IPS-18c (cell line): Measurements from ENCODE around the gene SMG5.
A peak's percentile ranks its signal among the peaks of the same experiment; 100 is the strongest.

Experiments used
- H3K4me3 ChIP-seq: 2 replicates; pipeline ENCODE4 v1.7.0; 2013; ENCODE audit warnings: low read depth, mild to moderate bottlenecking, low read length, moderate library complexity; ENCODE audit not compliant: insufficient read depth
- H3K9me3 ChIP-seq: one replicate; pipeline ENCODE4 v1.6.1; 2013; ENCODE audit warnings: mild to moderate bottlenecking, low read length, moderate library complexity; ENCODE audit not compliant: control insufficient read depth, insufficient read depth

The SMG5 gene

DNA sequence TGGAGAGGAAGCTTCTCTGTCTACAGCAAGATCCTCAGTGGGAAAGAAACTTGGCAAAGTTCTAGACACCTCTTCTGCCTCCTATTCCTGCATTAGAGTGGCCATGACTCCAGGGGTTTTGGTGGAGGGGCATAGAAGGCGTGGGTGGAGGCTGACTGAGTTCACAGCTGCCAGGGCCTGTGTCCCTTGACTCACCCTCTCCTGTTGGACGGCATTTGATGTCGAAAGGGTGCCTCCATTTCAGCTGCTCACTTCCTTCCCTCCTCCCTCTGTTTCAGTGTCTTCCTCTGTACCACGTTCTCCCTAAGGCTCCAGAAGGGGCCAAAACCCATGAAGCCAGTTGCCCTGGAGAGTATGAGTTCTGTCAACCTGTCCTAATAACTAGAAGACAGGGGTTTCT is 2.1 kb upstream of the SMG5 start:
- Histone ChIP-seq H3K4me3 (no peak overlapping the region), H3K9me3 (no peaks in the 10 kb centered on the region)

DNA sequence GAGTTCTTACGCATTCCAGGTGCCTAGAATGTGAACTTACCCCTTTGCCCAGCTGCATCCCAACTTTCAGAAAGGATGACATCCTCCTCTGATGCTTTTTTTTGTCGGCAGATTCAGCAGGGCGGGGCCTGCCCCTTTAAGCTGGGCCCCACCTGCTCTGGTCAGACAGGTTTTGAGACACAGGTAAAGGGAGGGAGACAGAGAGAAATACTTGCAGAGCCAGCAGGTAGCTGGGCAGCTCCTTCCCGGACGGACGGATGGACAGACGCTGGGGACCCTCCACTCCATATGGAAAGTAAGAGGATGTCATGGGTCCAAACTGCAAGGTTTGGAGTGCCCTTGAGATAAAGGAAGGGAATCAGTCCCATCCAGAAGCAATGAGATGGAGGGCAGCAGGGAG is 1.5 kb upstream of the SMG5 start, which contains the start of gene TMEM79:
TMEM79 (plus strand) TSS at position 214 of the 400 bp plus-strand sequence. CDS start 902 bp downstream, outside the sequence.
- Histone ChIP-seq H3K4me3 (peak within 1 kb of the TSS; percentile 51), H3K9me3 (no peaks in the 10 kb centered on the region)

DNA sequence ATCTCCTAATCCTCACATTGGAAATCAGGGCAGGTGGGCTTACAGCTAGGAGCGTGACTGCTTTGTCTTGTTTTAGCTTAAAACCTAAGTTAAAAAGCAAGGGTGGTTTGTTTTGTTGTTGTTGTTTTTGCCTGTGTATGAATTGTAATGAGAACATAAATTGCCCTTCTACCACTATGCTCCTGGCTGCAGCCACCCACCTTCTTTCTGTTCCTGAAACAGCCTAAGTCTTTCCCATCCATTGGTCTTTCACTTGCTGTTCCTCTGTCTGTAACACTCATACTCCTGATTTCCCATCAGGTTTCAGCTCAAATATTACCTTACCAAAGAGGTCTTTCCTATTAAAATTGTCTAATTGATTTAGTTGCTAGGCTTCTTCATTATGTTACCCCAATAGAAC is 896 bp upstream of the SMG5 start:
- H3K4me3 ChIP-seq, result peak overlapping the region; percentile 51

DNA sequence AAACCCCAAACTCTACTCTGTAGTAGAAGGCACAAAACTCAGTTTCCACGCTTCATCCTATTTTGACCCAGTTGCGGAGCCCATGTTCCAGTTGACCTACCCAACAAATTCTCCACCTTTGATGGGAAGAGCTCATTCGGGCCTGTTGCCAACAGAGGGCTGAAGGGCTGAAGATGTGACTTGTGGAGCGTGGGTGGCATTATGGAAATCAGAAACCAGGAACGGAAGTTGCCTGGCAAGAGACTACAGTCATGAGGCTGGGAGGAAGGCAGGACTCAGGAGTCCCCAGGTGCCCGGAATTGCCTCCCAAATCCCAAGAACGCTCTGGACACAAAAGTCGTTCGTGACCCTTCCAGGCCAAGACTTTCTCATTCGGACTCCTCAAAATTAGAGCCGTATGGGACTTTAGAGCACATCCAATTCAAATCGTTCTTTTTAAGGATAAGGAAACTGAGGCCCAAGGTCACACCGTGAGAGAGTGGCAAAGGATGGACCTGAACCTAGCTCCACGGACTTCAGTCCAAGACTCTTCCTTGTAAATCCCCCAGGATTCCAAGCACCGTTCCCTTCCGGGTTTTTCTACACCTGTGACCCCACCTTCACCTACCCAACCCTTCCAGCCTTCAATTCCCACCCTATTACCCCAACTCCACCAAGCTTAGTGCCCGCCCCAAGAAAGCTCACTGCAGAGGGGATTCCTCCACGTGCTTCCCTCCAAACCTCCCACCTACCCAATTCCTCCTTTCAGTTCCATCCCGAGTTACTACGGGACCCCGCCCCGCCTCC is 739 bp downstream of the SMG5 start:
- H3K4me3 ChIP-seq, result peak overlapping the region; percentile 87
- H3K9me3 ChIP-seq, result no peaks in the 10 kb centered on the region

More for the DNA sequence above, 896 bp upstream of the SMG5 start:
- H3K9me3 ChIP-seq, result no peaks in the 10 kb centered on the region

DNA sequence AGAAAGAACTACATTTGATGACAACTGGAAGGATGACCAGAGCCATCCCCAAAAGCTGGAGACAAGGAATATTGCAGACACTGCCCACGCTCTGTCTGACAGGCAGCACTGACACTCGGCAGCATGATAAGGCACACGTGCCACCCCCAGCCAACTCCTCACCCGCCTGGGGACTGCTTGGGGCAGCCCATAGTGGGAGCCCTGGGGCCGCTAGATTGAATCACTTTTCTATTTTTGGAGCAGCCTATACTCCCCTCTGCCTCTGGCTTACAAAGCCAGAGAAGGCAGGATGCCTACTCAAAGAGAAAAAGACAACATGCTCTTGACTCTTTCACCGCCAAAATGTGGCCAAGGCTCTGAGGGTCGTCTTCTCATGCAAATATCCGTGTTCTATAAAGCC is 1.3 kb downstream of the SMG5 start:
- H3K4me3 ChIP-seq, result peak overlapping the region; percentile 87
- H3K9me3 ChIP-seq, result no peaks in the 10 kb centered on the region

DNA sequence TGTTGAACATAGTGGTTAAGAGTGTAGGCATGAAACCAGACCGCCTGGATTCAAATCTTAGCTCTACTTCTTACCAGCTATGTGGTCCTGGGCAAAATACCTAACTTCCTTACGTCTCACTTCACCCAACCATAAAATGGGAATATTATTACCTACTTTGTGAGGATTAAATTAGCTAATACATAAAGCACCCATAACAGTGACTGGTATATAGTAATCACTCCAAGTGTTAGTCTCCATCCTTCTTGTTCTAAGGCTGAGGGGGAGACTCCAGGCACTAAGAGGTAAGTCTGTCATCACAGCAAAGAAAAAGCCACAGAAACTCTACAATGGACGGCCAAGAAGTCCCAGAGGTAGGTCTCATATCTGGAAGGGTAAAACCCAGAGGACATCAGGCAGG is 2.8 kb downstream of the SMG5 start:
- Histone ChIP-seq H3K9me3 (no peaks in the 10 kb centered on the region), H3K4me3 (no peak overlapping the region)

DNA sequence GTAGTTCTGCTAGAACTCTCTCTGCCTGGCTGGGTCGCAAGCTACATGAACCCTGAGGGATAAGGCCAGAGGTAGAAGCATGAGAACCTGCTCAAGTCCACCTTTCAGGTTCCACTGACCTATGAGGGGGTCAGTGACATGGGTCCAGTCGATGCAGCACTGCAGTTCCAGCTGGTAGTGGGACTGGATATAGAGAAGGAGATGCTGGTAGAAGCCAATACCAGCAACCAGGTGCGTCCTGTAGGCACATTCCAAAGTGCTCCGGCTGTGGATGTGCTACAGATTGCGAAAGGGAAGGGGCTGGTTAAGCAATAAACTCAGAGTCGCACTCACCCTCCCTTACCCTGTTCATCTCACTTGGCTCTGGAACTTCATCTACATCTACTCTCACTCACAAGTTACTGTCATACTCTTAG is 5.7 kb downstream of the SMG5 start:
- Histone ChIP-seq H3K4me3 (no peak overlapping the region), H3K9me3 (no peaks in the 10 kb centered on the region)

DNA sequence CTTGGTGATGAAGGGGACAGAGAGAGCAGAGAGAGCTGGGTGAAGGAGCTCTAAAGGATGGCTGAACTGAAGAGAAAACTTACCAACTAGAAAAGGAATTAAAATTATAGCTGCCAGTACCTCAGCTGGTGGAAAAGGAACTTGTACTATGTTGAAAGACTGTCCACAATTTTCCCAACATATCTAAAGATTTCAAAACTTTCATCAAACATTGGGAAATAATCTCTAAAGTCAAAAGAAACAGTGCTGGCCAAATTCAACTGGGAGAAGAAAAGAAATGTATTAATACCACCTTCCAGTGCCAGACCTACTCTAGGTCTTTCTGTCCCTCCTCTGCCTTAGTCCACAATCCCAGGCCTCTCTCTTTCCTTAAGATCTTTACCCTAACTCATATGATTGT is 6.1 kb downstream of the SMG5 start:
- Histone ChIP-seq H3K9me3 (no peaks in the 10 kb centered on the region), H3K4me3 (no peak overlapping the region)

DNA sequence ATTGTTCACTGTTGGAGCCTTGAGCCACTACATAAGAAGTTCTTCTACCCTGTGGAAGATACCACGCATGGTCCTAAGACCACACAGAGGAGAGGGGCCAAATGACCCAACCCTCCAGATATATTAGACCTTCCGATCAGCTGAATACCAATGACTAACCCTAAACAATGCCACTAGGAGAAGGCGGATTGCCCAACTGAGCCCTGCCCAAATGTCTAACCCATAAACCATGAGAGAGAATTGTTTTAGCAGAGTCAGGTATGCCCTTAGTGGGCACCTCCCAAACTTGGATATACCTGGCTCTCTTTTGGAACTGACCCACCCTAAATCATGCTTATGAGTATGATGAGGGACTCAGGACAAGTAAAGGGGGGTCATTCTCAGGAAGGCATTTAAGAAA is 12.3 kb downstream of the SMG5 start:
- Histone ChIP-seq H3K9me3 (no peaks in the 10 kb centered on the region), H3K4me3 (no peak overlapping the region)

DNA sequence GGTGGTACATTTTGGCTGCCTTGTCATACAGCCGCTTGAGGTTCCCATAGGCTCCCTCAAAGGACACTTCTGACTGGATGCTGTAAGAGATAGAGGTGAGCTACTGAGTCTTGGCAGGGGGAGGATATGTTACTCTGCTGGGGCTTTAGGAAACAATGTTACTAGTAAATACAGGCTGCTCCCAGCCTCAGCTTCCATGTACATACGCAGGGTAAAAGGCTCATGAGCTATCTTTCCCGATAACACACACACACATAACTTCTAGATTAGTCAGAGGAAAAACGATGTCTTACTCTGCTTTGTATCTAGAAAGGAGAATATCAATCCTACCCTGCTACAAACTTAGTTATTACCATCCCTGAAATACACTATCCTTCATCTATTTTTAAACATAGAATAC is 14.3 kb downstream of the SMG5 start:
- no peak overlapping the region for H3K4me3 ChIP-seq
- no peaks in the 10 kb centered on the region for H3K9me3 ChIP-seq

DNA sequence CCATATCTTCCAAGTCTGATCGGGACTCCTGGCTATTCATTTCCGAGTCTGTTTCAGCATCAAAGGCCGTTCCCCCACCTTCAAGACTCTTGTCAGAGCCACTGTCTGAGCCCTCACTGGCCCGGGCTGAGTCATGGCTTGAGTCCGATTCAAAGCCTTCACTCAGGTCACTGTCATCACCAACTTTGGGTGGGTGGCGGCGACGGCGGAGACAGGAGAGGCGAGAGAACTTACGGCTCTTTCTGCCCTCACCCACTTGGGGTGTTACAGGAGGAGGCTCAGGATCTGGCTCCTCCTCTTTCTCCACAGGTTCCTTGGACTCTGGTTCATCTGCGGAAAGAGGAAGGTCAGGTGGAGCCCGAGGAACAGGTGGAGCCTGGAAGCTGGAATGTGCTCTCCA is 16.6 kb downstream of the SMG5 start:
- Histone ChIP-seq H3K4me3 (no peak overlapping the region), H3K9me3 (no peaks in the 10 kb centered on the region)

DNA sequence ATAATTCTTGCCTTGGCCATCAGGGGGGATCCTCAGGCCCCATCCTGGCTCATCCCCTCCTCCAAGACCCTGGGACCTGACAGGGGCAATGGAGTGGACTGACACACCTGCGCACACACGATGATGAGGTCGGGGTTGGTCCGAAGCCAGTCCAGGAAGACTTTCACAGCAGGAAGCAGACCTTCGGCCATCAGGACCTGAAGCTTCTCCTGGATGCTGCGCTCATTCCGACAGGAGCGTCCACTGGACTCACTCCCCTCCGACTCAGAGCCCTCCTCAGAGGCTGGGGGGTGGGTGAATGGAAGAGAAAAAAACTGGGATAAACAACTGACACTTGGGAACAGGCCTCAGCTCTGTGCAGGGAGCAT is 19.4 kb downstream of the SMG5 start:
- Histone ChIP-seq H3K9me3 (no peaks in the 10 kb centered on the region), H3K4me3 (no peak overlapping the region)

DNA sequence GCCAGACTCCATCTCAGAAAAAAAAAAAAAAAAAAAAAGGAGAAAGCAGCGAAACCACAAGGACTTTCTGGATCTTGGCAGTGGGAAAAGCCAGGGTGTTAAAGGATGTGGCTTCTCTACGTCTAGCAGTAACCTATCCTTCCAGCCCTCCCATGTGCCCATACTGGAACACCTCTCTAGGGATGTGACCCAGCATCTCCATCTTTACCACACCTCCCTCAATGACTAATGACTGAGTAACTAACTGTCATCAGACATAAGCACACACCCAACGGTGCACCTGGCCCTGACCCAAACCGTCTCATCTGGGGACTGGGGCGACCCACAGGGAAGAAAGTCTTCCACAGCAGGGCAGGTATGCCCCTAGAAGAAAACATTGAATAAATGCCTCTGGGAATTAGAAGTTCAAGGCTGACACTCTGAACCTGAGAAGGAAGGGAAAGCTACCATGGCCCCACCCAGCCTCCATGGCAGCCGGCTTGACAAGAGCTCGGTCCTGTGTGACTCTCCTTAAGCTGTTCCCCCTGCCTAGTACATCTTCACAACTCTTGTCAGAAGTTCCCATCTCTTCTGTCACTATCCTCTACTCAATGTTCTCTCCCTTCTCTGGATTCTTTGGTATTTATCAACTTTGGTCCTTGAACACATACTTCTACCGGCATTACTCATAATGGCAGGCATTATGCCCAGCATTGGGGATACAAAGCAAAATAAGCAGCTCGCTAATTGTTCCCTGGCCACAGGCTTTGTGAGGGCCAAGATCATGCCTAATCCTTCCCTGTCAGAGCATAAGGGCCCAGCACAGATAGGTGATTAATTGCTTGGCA is 20.0 kb downstream of the SMG5 start:
- Histone ChIP-seq H3K9me3 (no peaks in the 10 kb centered on the region), H3K4me3 (no peak overlapping the region)

DNA sequence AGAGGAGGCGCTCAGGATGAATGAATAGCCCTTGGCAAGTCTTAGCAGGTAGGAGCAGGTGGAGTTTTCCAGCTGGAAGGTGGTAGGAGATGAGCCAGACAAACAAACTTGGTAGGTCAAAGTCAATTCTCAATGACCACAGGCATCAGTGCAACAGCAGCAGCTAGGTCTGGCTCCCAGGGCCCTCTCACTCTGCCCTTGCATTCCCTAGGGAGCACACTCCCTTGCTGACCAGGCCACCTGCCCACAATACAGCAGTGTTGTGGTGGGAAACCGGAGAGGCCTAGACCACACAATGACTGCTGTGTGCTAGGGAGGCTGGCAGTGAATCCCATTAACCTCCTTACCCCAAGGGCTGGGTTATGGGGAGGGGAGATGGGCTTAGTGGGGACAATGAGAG is 21.7 kb downstream of the SMG5 start:
- Histone ChIP-seq H3K4me3 (no peak overlapping the region), H3K9me3 (peaks cover 2% of the 10 kb centered on the region)

DNA sequence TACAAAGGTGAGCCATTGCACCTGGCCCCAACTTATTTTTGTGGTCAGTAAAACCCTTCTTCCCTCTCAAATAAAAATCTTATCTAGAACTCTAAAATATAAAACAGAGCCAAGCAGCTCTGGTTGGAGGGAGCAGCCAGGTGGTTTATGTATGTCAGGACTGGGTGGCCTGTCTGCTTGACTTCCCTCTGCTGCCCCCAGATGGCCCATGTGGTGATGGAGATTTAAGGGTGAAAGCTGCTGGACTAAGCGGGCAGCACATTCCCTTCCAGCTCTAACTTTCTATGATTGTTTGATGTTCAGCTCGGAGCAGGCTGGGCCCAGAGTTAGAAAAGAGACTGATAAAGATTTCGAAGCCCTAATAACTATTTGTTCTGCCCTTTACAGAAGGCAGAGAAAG is 22.8 kb downstream of the SMG5 start:
- no peak overlapping the region for H3K4me3 ChIP-seq

DNA sequence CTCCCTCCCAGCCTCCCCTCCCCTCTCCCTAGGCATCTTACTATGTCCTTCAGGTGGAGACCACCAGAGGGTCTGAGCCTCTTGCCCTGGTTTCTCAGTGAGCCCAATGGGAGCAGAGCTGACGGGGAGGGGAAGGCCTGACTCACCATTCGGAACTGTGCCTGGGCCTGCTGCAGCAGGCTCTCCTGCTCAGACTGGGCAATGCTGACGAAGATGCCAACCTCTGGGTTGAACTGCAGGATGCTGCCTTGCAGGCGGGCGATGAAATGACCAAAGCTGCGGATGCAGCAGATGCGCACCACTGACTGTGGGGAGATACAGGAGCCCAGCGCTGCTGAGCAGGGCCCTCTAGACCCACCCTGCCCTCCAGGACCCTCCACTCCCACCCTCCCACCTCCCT is 23.8 kb downstream of the SMG5 start:
- H3K4me3 ChIP-seq, result no peak overlapping the region
- peaks cover 2% of the 10 kb centered on the region for H3K9me3 ChIP-seq

More for the DNA sequence above, 22.8 kb downstream of the SMG5 start:
- peaks cover 2% of the 10 kb centered on the region for H3K9me3 ChIP-seq

DNA sequence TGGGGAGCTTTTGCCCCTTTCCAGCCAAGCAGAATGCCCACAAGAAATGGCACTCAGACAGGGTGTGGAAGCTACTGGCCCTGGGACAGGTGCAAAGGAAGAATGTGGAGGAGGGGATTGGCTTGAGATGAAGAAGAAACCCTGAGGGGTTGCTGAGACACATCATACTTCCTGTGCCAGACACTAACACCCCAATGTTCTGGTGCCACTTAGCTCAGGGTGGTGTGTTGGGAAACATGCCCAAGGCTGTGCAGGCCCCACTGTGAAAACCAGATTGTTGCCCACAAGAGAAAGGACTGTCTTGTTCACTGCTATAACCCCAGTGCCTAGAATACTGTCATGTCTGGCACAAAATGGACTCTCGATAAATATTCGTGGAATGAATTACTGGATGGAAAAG is 24.9 kb downstream of the SMG5 start:
- no peak overlapping the region for H3K4me3 ChIP-seq
- peaks cover 2% of the 10 kb centered on the region for H3K9me3 ChIP-seq

DNA sequence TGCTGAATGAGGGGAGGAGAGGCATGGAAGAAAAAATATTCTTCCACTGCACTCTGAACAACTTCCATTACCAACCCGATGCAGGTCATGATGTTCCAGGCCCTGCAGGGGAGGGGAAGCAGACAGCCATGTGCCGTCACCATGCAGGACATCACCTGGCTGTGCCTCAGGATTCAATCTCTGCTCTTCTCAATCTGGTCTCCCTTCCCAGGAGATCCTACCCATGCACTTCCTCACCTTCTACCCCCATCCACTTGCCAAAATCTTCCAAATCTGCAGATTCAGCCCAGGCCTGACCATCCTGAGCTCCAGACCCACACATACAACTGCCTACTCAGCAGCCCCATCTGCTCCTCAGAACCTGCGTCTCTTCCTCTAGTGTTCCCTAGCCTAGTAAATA is 29.0 kb downstream of the SMG5 start:
- H3K9me3 ChIP-seq, result peaks cover 2% of the 10 kb centered on the region
- H3K4me3 ChIP-seq, result no peak overlapping the region
